ENCODE measurements around the gene PKP1. TPM values are rescaled to one million over a fixed set of nuclear protein-coding genes. Genes with fewer than 3 reads are reported as not detected.

PKP1 gene
- total RNA-seq, 2 donors from 2014 or later: 36.8 to 82.9 TPM

DNA sequence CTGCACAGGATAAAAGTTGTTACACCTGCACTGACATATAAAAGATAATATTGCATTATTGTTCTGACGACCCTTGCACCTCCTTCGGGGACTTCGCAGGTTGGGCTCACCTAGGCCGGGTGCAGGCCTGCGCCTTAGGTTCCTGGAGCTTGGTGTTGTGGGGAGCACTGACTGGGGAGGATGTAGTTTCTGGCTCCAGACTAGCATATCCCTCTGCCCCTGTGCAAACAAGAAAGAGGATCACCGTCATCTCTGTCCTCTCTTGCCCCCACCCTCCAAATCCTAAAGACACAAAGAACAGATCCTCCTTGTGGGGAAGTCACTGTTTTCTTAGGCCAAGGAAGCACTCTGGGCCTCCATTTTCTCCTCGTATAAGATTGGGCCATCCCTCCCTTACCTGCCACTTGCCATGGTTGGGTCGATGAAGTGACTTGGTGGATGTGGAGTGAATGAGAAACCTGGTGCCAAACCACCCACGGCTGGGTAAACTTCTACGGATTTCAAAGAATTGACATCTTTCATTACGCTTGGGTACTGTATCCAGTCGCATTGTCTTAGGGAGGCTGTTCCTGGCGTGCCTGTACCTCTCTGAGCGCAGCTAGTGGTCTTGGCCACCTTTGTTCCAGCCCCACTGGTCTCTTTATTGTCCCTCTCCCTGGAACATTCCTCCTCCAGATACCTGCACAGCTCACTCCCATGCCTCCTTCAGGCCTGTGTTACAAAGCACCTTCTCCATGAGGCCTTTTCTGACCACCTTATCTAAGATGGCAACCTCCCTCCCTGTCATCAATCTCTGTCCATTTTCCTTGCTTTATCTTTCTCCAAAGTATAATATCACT, 34.4 kb upstream of the PKP1 start:
- Histone ChIP-seq H3K4me3 (no peak overlapping the region), H3K4me1 (replicated peaks) (no peaks in the 10 kb centered on the region), H3K27me3 (replicated peaks; ENCODE audit: insufficient read depth) (no peaks in the 10 kb centered on the region), H3K36me3 (no peaks in the 10 kb centered on the region), H3K9me3 (no peaks in the 10 kb centered on the region), H3K27ac (no peak overlapping the region)
- DNase-seq (ENCODE audit: low spot score): no peak
- no peak for TF ChIP-seq POLR2AphosphoS5 (IDR thresholded peaks at IDR 0.05)
- TF ChIP-seq POLR2A (IDR thresholded peaks at IDR 0.05): no peak
- TF ChIP-seq CTCF (IDR thresholded peaks at IDR 0.05): no peak
- intact Hi-C loops (cut with DNase I): no loop called here
- WGBS: 86% methylated on average over 14 of the region's 14 CpGs

DNA sequence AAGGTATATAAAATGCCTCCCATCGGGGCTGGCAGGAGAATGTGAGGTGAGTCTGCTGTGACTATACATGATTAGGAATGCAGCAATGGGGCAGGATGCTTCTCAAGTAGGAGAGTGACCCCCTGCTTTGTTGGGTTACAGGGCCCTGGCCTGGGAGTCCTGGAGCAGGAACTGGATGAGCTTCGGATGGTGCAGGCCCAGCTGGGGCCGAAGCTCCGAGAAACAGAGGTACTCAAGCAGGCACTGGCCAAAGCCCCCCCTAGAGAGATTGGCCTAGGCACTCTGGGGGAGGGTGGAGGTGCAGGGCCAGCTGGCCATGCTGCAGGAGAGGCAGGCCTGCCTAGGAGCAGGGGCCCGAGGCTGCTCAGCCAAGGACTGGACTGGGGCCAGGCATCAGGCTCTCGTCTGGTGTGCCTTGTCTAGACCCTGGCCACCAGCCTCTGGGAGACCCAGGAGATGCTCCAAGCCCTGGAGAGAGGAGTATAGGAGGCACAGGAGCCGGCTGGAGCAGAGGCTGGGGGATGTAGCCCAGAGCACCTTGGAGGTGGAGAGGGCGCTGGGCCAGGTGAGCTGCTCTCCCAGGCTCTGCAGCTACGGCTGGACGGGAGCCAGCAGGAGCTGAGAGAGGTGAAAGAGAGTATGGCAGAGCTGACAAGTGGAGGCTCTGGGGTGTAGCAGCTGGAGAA, 32.8 kb upstream of the PKP1 start:
- DNase-seq (ENCODE audit: low spot score): no peak
- intact Hi-C loops (cut with DNase I): loop anchor here (5.0 kb wide), 2 partner anchors 112 to 157 kb away; no protein-coding TSS in a partner anchor
- no peaks in the 10 kb centered on the region for H3K27me3 ChIP-seq (replicated peaks; ENCODE audit: insufficient read depth)
- H3K9me3 ChIP-seq: no peaks in the 10 kb centered on the region
- TF ChIP-seq POLR2AphosphoS5 (IDR thresholded peaks at IDR 0.05): no peak
- TF ChIP-seq POLR2A (IDR thresholded peaks at IDR 0.05): no peak
- TF ChIP-seq CTCF (IDR thresholded peaks at IDR 0.05): no peak
- H3K4me1 ChIP-seq (replicated peaks): no peaks in the 10 kb centered on the region
- 62% methylated on average over 10 of the region's 10 CpGs for WGBS
- H3K27ac ChIP-seq: no peak overlapping the region
- H3K4me3 ChIP-seq: no peak overlapping the region
- no peaks in the 10 kb centered on the region for H3K36me3 ChIP-seq

DNA sequence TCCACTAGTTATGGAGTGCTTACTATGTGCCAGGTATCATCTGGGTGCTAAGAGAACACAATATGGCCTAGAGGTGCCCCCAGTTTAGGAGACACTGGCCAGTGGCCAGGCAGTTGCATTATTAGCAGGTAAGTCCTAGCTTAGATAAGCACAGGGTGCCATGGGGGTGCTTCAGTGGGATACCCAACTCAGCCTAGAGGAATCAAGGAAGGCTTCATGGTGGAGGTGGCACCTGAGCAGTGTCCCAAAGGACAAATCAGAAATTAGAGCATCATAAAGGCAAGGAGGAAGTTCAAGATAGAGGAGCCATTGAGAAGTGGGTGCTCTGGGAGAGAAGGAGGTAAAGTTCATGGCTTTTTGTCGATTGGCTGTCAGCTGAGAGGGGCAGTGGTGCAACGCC, 31.9 kb upstream of the PKP1 start:
- Histone ChIP-seq H3K27ac (no peak overlapping the region), H3K36me3 (no peaks in the 10 kb centered on the region), H3K27me3 (replicated peaks; ENCODE audit: insufficient read depth) (no peaks in the 10 kb centered on the region), H3K4me1 (replicated peaks) (no peaks in the 10 kb centered on the region), H3K4me3 (no peak overlapping the region), H3K9me3 (no peaks in the 10 kb centered on the region)
- DNase-seq (ENCODE audit: low spot score): no peak
- intact Hi-C loops (cut with DNase I): loop anchor here (5.0 kb wide), 2 partner anchors 111 to 156 kb away; no protein-coding TSS in a partner anchor
- WGBS: 89% methylated on average over 2 of the region's 2 CpGs
- TF ChIP-seq POLR2A (IDR thresholded peaks at IDR 0.05) (no peak), CTCF (IDR thresholded peaks at IDR 0.05) (no peak), POLR2AphosphoS5 (IDR thresholded peaks at IDR 0.05) (no peak)

DNA sequence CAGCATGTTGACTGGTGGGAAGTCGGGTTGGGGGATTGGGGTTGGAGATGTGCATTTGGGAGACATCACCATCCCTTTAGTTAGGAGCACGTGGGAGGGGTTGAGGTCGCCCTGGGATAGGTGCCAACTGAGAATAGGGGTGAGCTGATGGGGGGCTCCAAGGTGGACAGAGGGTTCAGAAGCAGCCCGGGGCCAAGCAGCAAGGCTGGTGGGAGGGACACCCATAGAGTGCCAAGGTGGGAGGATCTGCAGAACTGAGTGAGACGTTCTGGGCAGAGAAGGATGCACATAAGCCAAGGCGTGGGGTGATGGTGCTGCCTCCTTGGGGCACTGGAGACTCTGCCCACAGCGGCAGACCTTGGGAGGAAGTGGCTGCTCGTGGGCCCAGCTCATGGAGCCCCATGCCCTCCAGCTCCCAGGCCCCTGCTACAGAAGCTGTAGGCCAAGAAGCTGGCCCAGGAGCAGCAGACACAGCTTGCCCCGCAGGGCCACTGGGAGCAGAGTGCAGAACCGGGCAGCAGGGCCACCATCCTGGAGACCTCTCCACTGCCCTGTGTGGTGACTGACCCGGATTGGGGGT, 31.4 kb upstream of the PKP1 start:
- no peaks in the 10 kb centered on the region for H3K36me3 ChIP-seq
- H3K27ac ChIP-seq: no peak overlapping the region
- no peak for DNase-seq (ENCODE audit: low spot score)
- 75% methylated on average over 11 of the region's 11 CpGs for WGBS
- H3K4me1 ChIP-seq (replicated peaks): no peaks in the 10 kb centered on the region
- H3K27me3 ChIP-seq (replicated peaks; ENCODE audit: insufficient read depth): no peaks in the 10 kb centered on the region
- H3K4me3 ChIP-seq: no peak overlapping the region
- intact Hi-C loops (cut with DNase I): loop anchor here (5.0 kb wide), 2 partner anchors 110 to 155 kb away; no protein-coding TSS in a partner anchor
- no peaks in the 10 kb centered on the region for H3K9me3 ChIP-seq
- TF ChIP-seq POLR2A (IDR thresholded peaks at IDR 0.05): no peak

GRCh38 chr1:201252944-201253371, 30.3 kb upstream of the PKP1 start:
- Histone ChIP-seq H3K9me3 (no peaks in the 10 kb centered on the region), H3K27ac (no peak overlapping the region), H3K4me3 (no peak overlapping the region), H3K36me3 (no peaks in the 10 kb centered on the region), H3K27me3 (replicated peaks; ENCODE audit: insufficient read depth) (no peaks in the 10 kb centered on the region), H3K4me1 (replicated peaks) (no peaks in the 10 kb centered on the region)
- intact Hi-C loops (cut with DNase I): loop anchor here (5.0 kb wide), 2 partner anchors 109 to 154 kb away; no protein-coding TSS in a partner anchor
- WGBS: 96% methylated on average over 5 of the region's 6 CpGs
- no peak for DNase-seq (ENCODE audit: low spot score)
- TF ChIP-seq CTCF (IDR thresholded peaks at IDR 0.05): no peak
- TF ChIP-seq POLR2AphosphoS5 (IDR thresholded peaks at IDR 0.05): no peak
- no peak for TF ChIP-seq POLR2A (IDR thresholded peaks at IDR 0.05)
